Stomach (tissue), 9 donors: ENCODE results near the gene UBAP2. TPM values are rescaled to one million over a fixed set of nuclear protein-coding genes. Genes with fewer than 3 reads are reported as not detected.
A peak's percentile ranks its signal among the peaks of the same experiment; 100 is the strongest.

Source experiments
- DNase-seq, 2 donors: peaks; one replicate each; pipeline versions ENCODE4 v3.0.0 to v3.0.0-alpha.2; 2013 to 2019
- H3K27ac ChIP-seq, 5 donors: fragments of 200-600 bp in 4 of 5; sonication (generic) in 4 of 5; one replicate each; pipeline ENCODE4 v1.5.1; 2013 to 2019; ENCODE audit warnings: mild to moderate bottlenecking in 1 of 5, moderate library complexity in 1 of 5
- H3K27me3 ChIP-seq, 3 donors: fragments of 200-600 bp; sonication (generic); one replicate each; pipeline ENCODE4 v1.5.1; 2017 to 2019; ENCODE audit warnings: mixed run types in 1 of 3
- H3K36me3 ChIP-seq, 4 donors: fragments of 200-600 bp; sonication (generic); 1 replicate in 3 of 4; 2 replicates in 1 of 4; pipeline ENCODE4 v1.5.1; 2016 to 2019
- H3K4me1 ChIP-seq, 4 donors: fragments of 200-600 bp; sonication (generic); one replicate each; pipeline ENCODE4 v1.5.1; 2016 to 2019
- H3K4me3 ChIP-seq, 4 donors: fragments of 200-600 bp; sonication (generic) in 3 of 4; one replicate each; pipeline ENCODE4 v1.5.1; 2016 to 2019; ENCODE audit warnings: mild to moderate bottlenecking in 1 of 4
- H3K9me3 ChIP-seq, 4 donors: fragments of 200-600 bp; sonication (generic); one replicate each; pipeline ENCODE4 v1.5.1; 2016 to 2019
- EP300 ChIP-seq: sonication (generic); formaldehyde crosslinking; IDR thresholded peaks from one replicate; pipeline ENCODE4 v1.6.1; 2017; ENCODE audit warnings: antibody characterized with exemption
- POLR2A ChIP-seq, 4 donors: fragments of 450-650 bp; IDR thresholded peaks; one replicate each; pipeline ENCODE4 v1.6.1; 2016; ENCODE audit warnings: antibody characterized with exemption in 4 of 4, control low read depth in 2 of 4, mild to moderate bottlenecking in 1 of 4, moderate library complexity in 1 of 4
- POLR2AphosphoS5 ChIP-seq, 3 donors: sonication (generic); formaldehyde crosslinking; IDR thresholded peaks; one replicate each; pipeline ENCODE4 v1.6.1; 2016; ENCODE audit warnings: antibody characterized with exemption in 3 of 3
- WGBS, 5 donors: extraction: QIAGEN DNeasy Blood & Tissue Kit in 3 of 5; methylation state at CpG; one replicate each; pipeline versions ENCODE4 v1.1.5 to v1.1.7; 2013 to 2018; 5-methylcytosine and 5-hydroxymethylcytosine counted together
- intact Hi-C: fragments of 100-400 bp; cut with DNase I; formaldehyde crosslinking; loops from one replicate; pipeline ENCODE4 v1.15.1; 2023; ENCODE audit warnings: low total_unique reads
- polyA plus RNA-seq, 3 donors: library from polyadenylated mRNA; stranded (reverse); fragments of 200-250 nt; gene quantifications; one replicate each; pipeline ENCODE4 v1.2.3, GENCODE V29; 2013
- total RNA-seq, 5 donors: library from RNA; depleted of rRNA; stranded (reverse); fragments of >200 nt; gene quantifications; one replicate each; pipeline versions ENCODE4 v1.1.0 to v1.2.3, GENCODE V29; 2014 to 2016
- TF ChIP-seq, protein P1 (sequence below), 7 experiments: fragments of 450-650 bp in 4 of 7; fragments of 200-600 bp in 3 of 7; sonication (generic) in 3 of 7; IDR thresholded peaks; one replicate each; pipeline ENCODE4 v1.5.1; 2016 to 2019; ENCODE audit warnings: antibody characterized with exemption in 7 of 7, control low read depth in 2 of 7, mild to moderate bottlenecking in 1 of 7
- donor health status: healthy with polysubstance abuse.
- donor health status: Bipolar disorder and iron deficiency.
- donor health status: healthy.

UBAP2 gene
- total and polyA plus RNA-seq, 8 donors, result 7.0 to 82.9 (median 20.2) TPM

DNA sequence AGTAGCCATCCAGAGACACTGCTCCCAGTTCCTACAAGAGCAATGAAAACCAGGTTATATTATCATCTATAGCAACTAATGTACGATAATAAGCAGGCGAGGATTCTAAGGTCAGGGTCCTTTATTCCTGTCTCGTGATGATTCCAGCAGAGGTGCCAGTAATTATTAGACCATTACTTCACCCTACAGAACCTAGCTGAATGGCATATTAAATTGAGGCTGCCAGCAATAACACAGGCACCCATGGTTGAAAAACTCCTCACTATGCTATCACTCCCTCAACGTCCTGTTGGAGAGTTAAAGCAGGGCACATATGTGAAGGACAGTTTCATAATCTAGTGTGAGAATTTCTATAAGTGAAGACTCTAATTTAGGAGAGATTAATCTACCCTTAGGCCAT is 48.1 kb upstream of the UBAP2 start:
- H3K4me3 ChIP-seq, result no peak overlapping the region
- H3K4me1 ChIP-seq, result no peaks in the 10 kb centered on the region
- peaks cover 70 to 100% (median 95%) of the 10 kb centered on the region in 4 donors for H3K36me3 ChIP-seq
- no peak for DNase-seq
- intact Hi-C loops, result no loop called here
- 87 to 93% (median 91%) methylated on average over 4 of the region's 4 CpGs for WGBS, 5 donors
- H3K27me3 ChIP-seq, result no peaks in the 10 kb centered on the region
- no peak for TF ChIP-seq POLR2A (IDR thresholded peaks at IDR 0.05)
- TF ChIP-seq, protein P1, sequence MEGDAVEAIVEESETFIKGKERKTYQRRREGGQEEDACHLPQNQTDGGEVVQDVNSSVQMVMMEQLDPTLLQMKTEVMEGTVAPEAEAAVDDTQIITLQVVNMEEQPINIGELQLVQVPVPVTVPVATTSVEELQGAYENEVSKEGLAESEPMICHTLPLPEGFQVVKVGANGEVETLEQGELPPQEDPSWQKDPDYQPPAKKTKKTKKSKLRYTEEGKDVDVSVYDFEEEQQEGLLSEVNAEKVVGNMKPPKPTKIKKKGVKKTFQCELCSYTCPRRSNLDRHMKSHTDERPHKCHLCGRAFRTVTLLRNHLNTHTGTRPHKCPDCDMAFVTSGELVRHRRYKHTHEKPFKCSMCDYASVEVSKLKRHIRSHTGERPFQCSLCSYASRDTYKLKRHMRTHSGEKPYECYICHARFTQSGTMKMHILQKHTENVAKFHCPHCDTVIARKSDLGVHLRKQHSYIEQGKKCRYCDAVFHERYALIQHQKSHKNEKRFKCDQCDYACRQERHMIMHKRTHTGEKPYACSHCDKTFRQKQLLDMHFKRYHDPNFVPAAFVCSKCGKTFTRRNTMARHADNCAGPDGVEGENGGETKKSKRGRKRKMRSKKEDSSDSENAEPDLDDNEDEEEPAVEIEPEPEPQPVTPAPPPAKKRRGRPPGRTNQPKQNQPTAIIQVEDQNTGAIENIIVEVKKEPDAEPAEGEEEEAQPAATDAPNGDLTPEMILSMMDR (IDR thresholded peaks at IDR 0.05), result no peak
- no peak for TF ChIP-seq POLR2AphosphoS5 (IDR thresholded peaks at IDR 0.05)
- TF ChIP-seq EP300, result no peak
- H3K27ac ChIP-seq, result no peak overlapping the region
- no peaks in the 10 kb centered on the region for H3K9me3 ChIP-seq

DNA sequence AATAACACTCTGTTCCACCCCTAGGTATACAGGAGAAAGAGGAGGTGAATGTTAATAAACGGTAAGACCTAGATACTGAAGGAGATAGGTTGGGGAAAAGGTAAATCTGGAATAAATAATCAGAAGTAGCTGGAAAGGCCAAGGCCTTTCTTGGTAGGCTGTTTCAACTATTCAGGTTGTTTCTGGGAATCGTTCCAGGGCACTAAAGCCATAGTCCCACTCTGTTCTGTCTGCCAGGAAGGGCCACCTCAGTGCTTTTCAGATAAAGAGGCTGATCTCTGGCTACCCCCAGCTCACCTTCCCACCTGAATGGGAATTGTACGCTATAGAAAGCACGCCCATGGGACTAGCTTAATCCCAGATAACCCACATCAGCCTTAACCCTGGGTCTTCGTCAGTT is 44.9 kb upstream of the UBAP2 start:
- WGBS, 5 donors, result 56 to 73% (median 68%) methylated on average over 5 of the region's 5 CpGs
- Histone ChIP-seq H3K36me3 (peaks cover 79 to 100% (median 100%) of the 10 kb centered on the region in 4 donors), H3K4me3 (no peak overlapping the region), H3K4me1 (no peaks in the 10 kb centered on the region), H3K27me3 (no peaks in the 10 kb centered on the region), H3K9me3 (no peaks in the 10 kb centered on the region), H3K27ac (no peak overlapping the region)
- DNase-seq, result no peak
- TF ChIP-seq, protein P1 (IDR thresholded peaks at IDR 0.05), result no peak
- TF ChIP-seq EP300, result no peak
- TF ChIP-seq POLR2AphosphoS5 (IDR thresholded peaks at IDR 0.05), result no peak
- TF ChIP-seq POLR2A (IDR thresholded peaks at IDR 0.05), result no peak
- intact Hi-C loops, result no loop called here

DNA sequence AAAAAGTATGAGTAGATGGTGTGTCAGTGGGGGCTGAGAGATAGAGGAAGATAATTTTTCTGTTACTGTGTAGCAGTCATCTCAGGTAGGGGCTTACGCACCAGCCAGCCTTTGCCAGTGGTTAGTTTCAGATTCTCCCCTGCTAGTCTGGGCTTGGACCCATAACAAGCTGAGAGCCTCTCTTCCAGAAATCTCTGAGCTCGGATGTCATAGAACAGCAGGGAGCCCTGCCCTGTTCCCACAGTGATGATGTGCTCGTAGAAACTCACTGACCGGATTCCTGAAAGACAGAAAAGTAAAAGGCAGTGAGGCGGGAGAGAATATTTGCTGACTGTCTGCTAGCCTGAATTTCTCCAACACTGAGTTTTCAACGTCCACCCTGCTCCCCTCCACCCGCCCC is 40.6 kb upstream of the UBAP2 start:
- TF ChIP-seq POLR2AphosphoS5 (IDR thresholded peaks at IDR 0.05), result no peak
- TF ChIP-seq, protein P1 (IDR thresholded peaks at IDR 0.05), result no peak
- no peak for TF ChIP-seq POLR2A (IDR thresholded peaks at IDR 0.05)
- TF ChIP-seq EP300, result no peak
- H3K27ac ChIP-seq, result no peak overlapping the region
- H3K27me3 ChIP-seq, result no peaks in the 10 kb centered on the region
- peaks cover 0 to 22% (median 15%) of the 10 kb centered on the region in 4 donors for H3K4me1 ChIP-seq
- peaks cover 64 to 93% (median 91%) of the 10 kb centered on the region in 4 donors for H3K36me3 ChIP-seq
- no peaks in the 10 kb centered on the region for H3K9me3 ChIP-seq
- 93 to 95% (median 94%) methylated on average over 7 of the region's 7 CpGs for WGBS, 5 donors
- no peak for DNase-seq
- intact Hi-C loops, result no loop called here
- no peak overlapping the region for H3K4me3 ChIP-seq

DNA sequence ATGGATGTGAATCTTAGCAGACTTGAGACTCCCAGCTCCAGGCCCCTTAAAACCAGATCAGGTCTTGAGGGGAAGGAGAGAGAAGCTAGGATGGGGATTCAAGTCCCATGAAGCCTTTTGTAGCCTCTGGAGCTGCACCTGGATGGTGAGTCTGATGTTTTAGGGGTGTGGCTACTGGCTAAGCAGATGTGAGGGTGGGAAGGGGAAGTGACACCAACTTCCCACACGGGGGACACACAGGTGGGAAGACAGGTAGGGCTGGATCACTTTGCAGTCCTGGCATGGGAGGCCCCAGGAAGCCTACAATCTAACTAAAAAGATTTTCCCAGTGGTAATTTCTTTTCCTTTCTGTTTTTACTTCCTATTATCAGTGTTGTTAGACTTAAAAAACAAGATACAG is 38.7 kb upstream of the UBAP2 start:
- peak overlapping the region in 4 of 5 donors; percentile 8 to 73 (median 36) for H3K27ac ChIP-seq
- 24 to 43% (median 32%) methylated on average over 1 of the region's 1 CpG for WGBS, 5 donors
- no peak overlapping the region for H3K4me3 ChIP-seq
- no peaks in the 10 kb centered on the region for H3K27me3 ChIP-seq
- peaks cover 0 to 28% (median 16%) of the 10 kb centered on the region in 4 donors for H3K4me1 ChIP-seq
- no peak for DNase-seq
- intact Hi-C loops, result no loop called here
- H3K36me3 ChIP-seq, result peaks cover 49 to 73% (median 72%) of the 10 kb centered on the region in 4 donors
- TF ChIP-seq, protein P1 (IDR thresholded peaks at IDR 0.05), result no peak
- TF ChIP-seq POLR2AphosphoS5 (IDR thresholded peaks at IDR 0.05), result no peak
- TF ChIP-seq EP300, result no peak
- TF ChIP-seq POLR2A (IDR thresholded peaks at IDR 0.05), result no peak
- no peaks in the 10 kb centered on the region for H3K9me3 ChIP-seq
